H1 (cell line): ENCODE results near the gene FAM234A. TPM values are rescaled to one million over a fixed set of nuclear protein-coding genes. Genes with fewer than 3 reads are reported as not detected.

Experiments
- CTCF ChIA-PET: fragments of 300-600 bp; sonication (Branson Sonifier 250); formaldehyde crosslinking; loops from one replicate; lab custom pipeline; 2021; ENCODE audit not compliant: partially characterized antibody; lab: Charles Lee
- POLR2A ChIA-PET: fragments of 300-600 bp; sonication (Branson Sonifier 250); formaldehyde crosslinking; loops from one replicate; lab custom pipeline; 2021; ENCODE audit warnings: inconsistent platforms; ENCODE audit not compliant: partially characterized antibody; lab: Charles Lee
- DNase-seq, 2 experiments: peaks; one replicate each; pipeline versions ENCODE4 v3.0.0 to v3.0.0-alpha.2; 2010 to 2022; ENCODE audit warnings: low spot score in 2 of 2, low read depth in 1 of 2, mixed read lengths in 1 of 2
- FAIRE-seq: peaks from 2 replicates; lab custom pipeline; 2011; peaks lifted over from hg19 to GRCh38; lab: Jason Lieb, UNC
- H2AFZ ChIP-seq: 2 replicates; pipeline ENCODE4 v1.8.1; 2012; ENCODE audit warnings: low read length, inconsistent platforms
- H2AK5ac ChIP-seq: 2 replicates; pipeline ENCODE4 v1.6.1; 2013; ENCODE audit warnings: low read depth, low read length
- H2BK120ac ChIP-seq: replicated peaks from 2 replicates; pipeline ENCODE3; 2013; ENCODE audit warnings: low read depth, low read length, inconsistent platforms
- H2BK12ac ChIP-seq: 2 replicates; pipeline ENCODE4 v1.6.1; 2013; ENCODE audit warnings: low read depth, low read length
- H2BK15ac ChIP-seq: 2 replicates; pipeline ENCODE4 v1.6.1; 2013; ENCODE audit warnings: low read length
- H2BK20ac ChIP-seq: 2 replicates; pipeline ENCODE4 v1.6.1; 2013; ENCODE audit warnings: low read length
- H2BK5ac ChIP-seq: 2 replicates; pipeline ENCODE4 v1.6.1; 2013; ENCODE audit warnings: low read depth, low read length
- H3K14ac ChIP-seq: 2 replicates; pipeline ENCODE4 v1.6.1; 2013; ENCODE audit warnings: inconsistent platforms; ENCODE audit not compliant: insufficient read length
- H3K18ac ChIP-seq: 2 replicates; pipeline ENCODE4 v1.6.1; 2013; ENCODE audit warnings: low read length; ENCODE audit errors: extremely low read depth
- H3K23ac ChIP-seq: 2 replicates; pipeline ENCODE4 v1.6.1; 2013; ENCODE audit warnings: inconsistent platforms; ENCODE audit not compliant: insufficient read length
- H3K23me2 ChIP-seq: 2 replicates; pipeline ENCODE4 v1.6.1; 2013; ENCODE audit warnings: low read depth, low read length
- H3K27ac ChIP-seq: 2 replicates; pipeline ENCODE4 v1.6.1; 2011; ENCODE audit warnings: low read depth, low read length, inconsistent platforms
- H3K27me3 ChIP-seq, 4 experiments: replicated peaks in 1 of 4; 1 replicate in 1 of 4; 2 replicates in 3 of 4; pipeline versions ENCODE4 v1.6.1 to v1.8.1; 2011 to 2013; ENCODE audit warnings: low read length in 3 of 4, mild to moderate bottlenecking in 3 of 4, inconsistent platforms in 2 of 4, mixed read lengths in 2 of 4, moderate library complexity in 1 of 4; ENCODE audit not compliant: control insufficient read depth in 3 of 4, insufficient read depth in 3 of 4; ENCODE audit errors: extremely low read depth in 1 of 4
- H3K36me3 ChIP-seq, 4 experiments: 2 replicates each; pipeline versions ENCODE4 v1.6.1 to v1.8.1; 2011 to 2013; ENCODE audit warnings: mild to moderate bottlenecking in 4 of 4, low read length in 3 of 4, moderate library complexity in 2 of 4, control low read depth in 1 of 4, inconsistent platforms in 1 of 4; ENCODE audit not compliant: insufficient read depth in 4 of 4, control insufficient read depth in 2 of 4
- H3K4ac ChIP-seq: replicated peaks from 2 replicates; pipeline ENCODE3; 2013; ENCODE audit warnings: low read length, low read depth, mixed read lengths, inconsistent platforms; ENCODE audit not compliant: insufficient read length
- H3K4me1 ChIP-seq, 4 experiments: replicated peaks in 1 of 4; 1 replicate in 1 of 4; 2 replicates in 3 of 4; pipeline versions ENCODE4 v1.6.1 to v1.8.1; 2011 to 2013; ENCODE audit warnings: low read length in 3 of 4, inconsistent platforms in 2 of 4, mixed read lengths in 1 of 4; ENCODE audit not compliant: insufficient read depth in 4 of 4, control insufficient read depth in 3 of 4
- H3K4me2 ChIP-seq, 2 experiments: 2 replicates each; pipeline versions ENCODE4 v1.6.1 to v1.8.1; 2011 to 2013; ENCODE audit warnings: low read depth in 2 of 2, low read length in 2 of 2, control low read depth in 1 of 2, inconsistent platforms in 1 of 2, mild to moderate bottlenecking in 1 of 2; ENCODE audit not compliant: insufficient read depth in 1 of 2
- H3K4me3 ChIP-seq, 4 experiments: fragments of 200-600, 300-600 bp in 1 of 4; sonication (generic), shearing (Covaris generic), sonication (Bioruptor Twin) in 1 of 4; 2 replicates each; pipeline versions ENCODE4 v1.5.1 to v1.8.1; 2011 to 2016; ENCODE audit warnings: low read length in 4 of 4, low read depth in 3 of 4, control low read depth in 2 of 4, inconsistent platforms in 2 of 4, mild to moderate bottlenecking in 2 of 4, mixed read lengths in 1 of 4, moderate library complexity in 1 of 4; ENCODE audit not compliant: insufficient read depth in 2 of 4; ENCODE audit errors: extremely low read depth in 1 of 4
- H3K56ac ChIP-seq: replicated peaks from 2 replicates; pipeline ENCODE3; 2013; ENCODE audit warnings: low read depth, mild to moderate bottlenecking, mixed read lengths, low read length, inconsistent platforms; ENCODE audit not compliant: insufficient read length
- H3K79me1 ChIP-seq: 2 replicates; pipeline ENCODE4 v1.6.1; 2013; ENCODE audit warnings: low read depth, low read length, control low read depth
- H3K79me2 ChIP-seq, 2 experiments: 2 replicates each; pipeline versions ENCODE4 v1.6.1 to v1.8.1; 2012 to 2013; ENCODE audit warnings: low read length in 2 of 2, mild to moderate bottlenecking in 2 of 2, inconsistent platforms in 1 of 2; ENCODE audit not compliant: insufficient read depth in 2 of 2, control insufficient read depth in 1 of 2
- H3K9ac ChIP-seq, 4 experiments: replicated peaks in 1 of 4; 1 replicate in 1 of 4; 2 replicates in 3 of 4; pipeline versions ENCODE4 v1.6.1 to v1.8.1; 2011 to 2013; ENCODE audit warnings: low read depth in 3 of 4, low read length in 3 of 4, control low read depth in 2 of 4, mild to moderate bottlenecking in 2 of 4, moderate library complexity in 2 of 4, inconsistent platforms in 1 of 4; ENCODE audit errors: extremely low read depth in 1 of 4
- H3K9me3 ChIP-seq, 2 experiments: 2 replicates each; pipeline versions ENCODE4 v1.6.1 to v1.8.1; 2012 to 2013; ENCODE audit warnings: mild to moderate bottlenecking in 2 of 2, moderate library complexity in 2 of 2, control low read depth in 1 of 2, inconsistent platforms in 1 of 2, low read depth in 1 of 2, low read length in 1 of 2, mixed read lengths in 1 of 2; ENCODE audit not compliant: insufficient read depth in 2 of 2
- H4K20me1 ChIP-seq, 2 experiments: replicated peaks in 1 of 2; 2 replicates each; pipeline versions ENCODE3 to v1.8.1; 2011 to 2013; ENCODE audit warnings: inconsistent platforms in 2 of 2, low read length in 2 of 2, mild to moderate bottlenecking in 1 of 2; ENCODE audit not compliant: insufficient read depth in 2 of 2, control insufficient read depth in 1 of 2
- H4K5ac ChIP-seq: 2 replicates; pipeline ENCODE4 v1.6.1; 2013; ENCODE audit warnings: low read length, low read depth, mixed read lengths, inconsistent platforms; ENCODE audit not compliant: insufficient read length
- H4K8ac ChIP-seq: 2 replicates; pipeline ENCODE4 v1.8.0; 2013; ENCODE audit warnings: mild to moderate bottlenecking, moderate library complexity, low read length, inconsistent platforms; ENCODE audit not compliant: insufficient read depth; ENCODE audit errors: extremely low read depth
- H4K91ac ChIP-seq: replicated peaks from 2 replicates; pipeline ENCODE3; 2013; ENCODE audit warnings: low read length, mixed read lengths, inconsistent platforms; ENCODE audit not compliant: insufficient read length
- CEBPB ChIP-seq: IDR thresholded peaks from 2 replicates; pipeline ENCODE4 v1.6.1; 2012; ENCODE audit warnings: low read depth, low read length
- NRF1 ChIP-seq: IDR thresholded peaks from 2 replicates; pipeline ENCODE4 v1.6.1; 2011; ENCODE audit warnings: mild to moderate bottlenecking, low read depth, low read length, improper control_type of control experiment
- SUZ12 ChIP-seq: fragments of 200-600 bp; sonication (generic); IDR thresholded peaks from 2 replicates; pipeline ENCODE4 v1.6.1; 2012; ENCODE audit warnings: mild to moderate bottlenecking, inconsistent platforms, low read length, moderate library complexity, mixed read lengths
- WGBS, 2 experiments: shearing (Covaris generic) in 1 of 2; methylation state at CpG; one replicate each; pipeline versions ENCODE4 v1.1.6 to v1.1.7; 2013 to 2015; ENCODE audit warnings: low lambda C conversion rate in 2 of 2, mixed read lengths in 2 of 2, inconsistent platforms in 1 of 2, low coverage in 1 of 2, missing lambda C conversion rate in 1 of 2; ENCODE audit not compliant: insufficient replicate concordance in 2 of 2, insufficient coverage in 1 of 2, insufficient read length in 1 of 2; ENCODE audit errors: extremely low coverage in 1 of 2, missing lambda C conversion rate in 1 of 2; 5-methylcytosine and 5-hydroxymethylcytosine counted together
- polyA plus RNA-seq, 7 experiments: library from polyadenylated mRNA; depleted of rRNA in 3 of 7; stranded (reverse) in 5 of 7; unstranded in 2 of 7; fragments of >200 nt in 5 of 7; fragments of 200-250 nt in 2 of 7; gene quantifications; 1 replicate in 5 of 7; 2 replicates in 1 of 7; 4 replicates in 1 of 7; pipeline versions ENCODE4 v1.2.1 to v1.2.3, GENCODE V29; 2011 to 2013; ENCODE audit warnings: missing spikeins in 2 of 7, mixed read lengths in 2 of 7
- total RNA-seq: library from RNA; stranded (reverse); fragmentation: NEBNext Ultra II Directional; extraction: Animal tissue kit (Norgen Biotek cat#: 25700); gene quantifications from 2 replicates; pipeline ENCODE4 v1.2.1, GENCODE V29; 2021

The FAM234A gene
- total and polyA plus RNA-seq, 2 of the 8 experiments (the other 6 are each of a cell fraction or from before 2014, with no cell fraction given), result 80.6 to 104 TPM

DNA sequence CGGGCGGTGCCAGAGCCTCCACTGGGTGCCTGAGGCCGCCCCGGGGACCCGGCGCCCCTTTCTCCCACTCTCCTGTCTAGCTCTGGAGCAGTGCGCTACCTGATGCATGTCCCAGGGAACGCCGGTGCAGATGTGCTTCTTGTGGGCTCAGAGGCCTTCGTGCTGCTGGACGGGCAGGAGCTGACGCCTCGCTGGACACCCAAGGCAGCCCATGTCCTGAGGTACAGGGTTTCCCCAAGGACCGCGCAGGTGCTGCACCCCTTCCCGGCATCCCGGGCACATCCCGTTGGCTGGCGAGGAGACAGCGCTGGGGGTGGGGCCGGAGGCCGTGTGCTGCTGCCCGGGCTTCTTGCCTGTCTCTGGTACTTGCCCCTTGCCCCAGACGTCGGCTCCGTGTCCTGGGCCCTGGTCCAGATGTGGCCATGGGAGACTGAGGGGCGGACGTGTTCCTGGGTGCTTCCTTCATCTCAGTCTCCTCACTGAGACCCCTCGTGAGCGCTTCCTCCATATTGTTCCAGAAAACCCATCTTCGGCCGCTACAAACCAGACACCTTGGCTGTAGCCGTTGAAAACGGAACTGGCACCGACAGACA is 28.7 kb downstream of the FAM234A start:
- H3K9ac ChIP-seq, result no peak overlapping the region
- no peaks in the 10 kb centered on the region for H3K79me2 ChIP-seq
- H4K8ac ChIP-seq, result no peak overlapping the region
- no peaks in the 10 kb centered on the region for H3K79me1 ChIP-seq
- H3K4ac ChIP-seq, result no peak overlapping the region
- no peak overlapping the region for H2BK15ac ChIP-seq
- FAIRE-seq (no peak), DNase-seq (no peak)
- H3K23ac ChIP-seq, result no peak overlapping the region
- WGBS, 2 experiments, result 94% methylated on average over 35 of the region's 35 CpGs; no CpG with 5 or more reads in 1 of the 2 experiments
- H3K4me1 ChIP-seq, result no peaks in the 10 kb centered on the region; a peak in 1 of 7 replicates
- H2BK5ac ChIP-seq, result no peak overlapping the region
- no peak overlapping the region for H3K56ac ChIP-seq
- no peak overlapping the region for H2BK12ac ChIP-seq
- CTCF ChIA-PET, result interaction anchor here (0.6 to 1.3 kb wide), 2 partner anchors 75 to 159 kb away, joined by 3 to 5 read pairs; no protein-coding TSS in a partner anchor
- H3K4me2 ChIP-seq, result no peak overlapping the region
- H3K4me3 ChIP-seq, result no peak overlapping the region
- no peak overlapping the region for H2AFZ ChIP-seq
- H2BK20ac ChIP-seq, result no peak overlapping the region
- H4K5ac ChIP-seq, result no peak overlapping the region
- no peaks in the 10 kb centered on the region for H3K9me3 ChIP-seq
- peaks cover 5 to 12% (median 8%) of the 10 kb centered on the region in 4 experiments; a peak in 6 of 8 replicates for H3K36me3 ChIP-seq
- no peak overlapping the region for H3K18ac ChIP-seq
- no peak overlapping the region for H2BK120ac ChIP-seq
- no peak overlapping the region for H4K91ac ChIP-seq
- H3K27me3 ChIP-seq, result no peaks in the 10 kb centered on the region
- H3K14ac ChIP-seq, result no peak overlapping the region
- H2AK5ac ChIP-seq, result no peak overlapping the region
- POLR2A ChIA-PET, result interaction anchor here (1.0 to 1.7 kb wide), 5 partner anchors 16 to 35 kb away, joined by 3 to 4 read pairs (median 3); partner anchors contain the start of genes ARHGDIG and LUC7L
- H3K27ac ChIP-seq, result no peak overlapping the region
- H4K20me1 ChIP-seq, result peaks cover 0 to 19% of the 10 kb centered on the region in 2 experiments
- peaks cover 4% of the 10 kb centered on the region; the same call in 1 of the 2 replicates for H3K23me2 ChIP-seq
- TF ChIP-seq NRF1, result no peak
- no peak for TF ChIP-seq CEBPB
- TF ChIP-seq SUZ12, result no peak
